VCaP (cell line): ENCODE measurements around the gene FTO.
A peak's percentile ranks its signal among the peaks of the same experiment; 100 is the strongest.

Experiments
- H3K27ac ChIP-seq: fragments of 450-650 bp; 2 replicates; pipeline ENCODE4 v1.5.1; 2017
- TF ChIP-seq, protein P1 (sequence below): fragments of 450-650 bp; conservative IDR thresholded peaks from 2 replicates; pipeline ENCODE4 v1.5.1; 2017; ENCODE audit warnings: mild to moderate bottlenecking, moderate library complexity

FTO gene

DNA sequence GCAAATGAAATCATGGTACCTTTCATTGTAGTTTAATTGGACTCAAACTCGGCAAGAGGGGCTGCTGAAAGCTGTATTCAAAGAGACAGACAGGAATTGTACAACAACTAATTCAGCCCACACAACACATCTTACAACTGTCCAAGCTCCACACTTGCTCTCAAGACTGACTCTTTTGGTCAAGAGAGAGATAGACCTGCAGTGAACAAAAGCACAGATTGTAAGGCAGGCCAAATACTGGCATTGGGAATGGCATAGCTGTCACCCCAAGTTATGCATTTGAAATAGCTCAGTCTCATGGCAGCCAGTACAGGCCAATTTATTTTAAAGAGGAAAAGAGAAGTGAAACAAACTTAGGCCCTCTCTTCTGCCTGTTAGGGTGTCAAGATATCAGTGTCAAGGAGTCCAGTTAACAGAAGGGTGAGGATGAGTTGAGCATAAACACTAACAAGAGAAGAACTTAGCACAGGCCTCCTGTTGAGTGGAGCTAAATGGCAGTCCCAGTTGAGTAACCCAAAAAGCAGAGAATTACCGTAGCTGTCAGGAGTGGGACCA is 366.9 kb downstream of the FTO start:
- H3K27ac ChIP-seq = no peak overlapping the region
- TF ChIP-seq, protein P1, sequence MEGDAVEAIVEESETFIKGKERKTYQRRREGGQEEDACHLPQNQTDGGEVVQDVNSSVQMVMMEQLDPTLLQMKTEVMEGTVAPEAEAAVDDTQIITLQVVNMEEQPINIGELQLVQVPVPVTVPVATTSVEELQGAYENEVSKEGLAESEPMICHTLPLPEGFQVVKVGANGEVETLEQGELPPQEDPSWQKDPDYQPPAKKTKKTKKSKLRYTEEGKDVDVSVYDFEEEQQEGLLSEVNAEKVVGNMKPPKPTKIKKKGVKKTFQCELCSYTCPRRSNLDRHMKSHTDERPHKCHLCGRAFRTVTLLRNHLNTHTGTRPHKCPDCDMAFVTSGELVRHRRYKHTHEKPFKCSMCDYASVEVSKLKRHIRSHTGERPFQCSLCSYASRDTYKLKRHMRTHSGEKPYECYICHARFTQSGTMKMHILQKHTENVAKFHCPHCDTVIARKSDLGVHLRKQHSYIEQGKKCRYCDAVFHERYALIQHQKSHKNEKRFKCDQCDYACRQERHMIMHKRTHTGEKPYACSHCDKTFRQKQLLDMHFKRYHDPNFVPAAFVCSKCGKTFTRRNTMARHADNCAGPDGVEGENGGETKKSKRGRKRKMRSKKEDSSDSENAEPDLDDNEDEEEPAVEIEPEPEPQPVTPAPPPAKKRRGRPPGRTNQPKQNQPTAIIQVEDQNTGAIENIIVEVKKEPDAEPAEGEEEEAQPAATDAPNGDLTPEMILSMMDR = no peak

DNA sequence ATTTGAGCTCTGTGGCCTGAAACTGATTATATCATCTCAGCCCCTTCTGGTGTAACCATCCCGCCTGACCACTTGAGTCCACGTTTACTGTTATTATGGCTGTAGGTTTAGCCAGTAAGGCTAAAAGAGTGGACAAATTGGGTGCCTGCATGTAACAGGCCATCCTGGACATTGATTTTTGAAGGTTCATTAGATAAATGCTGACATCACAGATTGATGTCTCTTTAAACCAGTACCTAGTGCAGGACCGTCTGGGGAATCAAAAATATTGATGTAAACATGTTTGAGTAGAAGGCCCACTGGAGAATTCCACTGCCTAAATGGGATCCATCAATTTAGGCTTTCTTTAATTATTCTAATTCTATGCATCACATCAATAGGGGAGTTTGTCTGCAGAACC is 367.6 kb downstream of the FTO start:
- TF ChIP-seq, protein P1 = no peak
- H3K27ac ChIP-seq = no peak overlapping the region

DNA sequence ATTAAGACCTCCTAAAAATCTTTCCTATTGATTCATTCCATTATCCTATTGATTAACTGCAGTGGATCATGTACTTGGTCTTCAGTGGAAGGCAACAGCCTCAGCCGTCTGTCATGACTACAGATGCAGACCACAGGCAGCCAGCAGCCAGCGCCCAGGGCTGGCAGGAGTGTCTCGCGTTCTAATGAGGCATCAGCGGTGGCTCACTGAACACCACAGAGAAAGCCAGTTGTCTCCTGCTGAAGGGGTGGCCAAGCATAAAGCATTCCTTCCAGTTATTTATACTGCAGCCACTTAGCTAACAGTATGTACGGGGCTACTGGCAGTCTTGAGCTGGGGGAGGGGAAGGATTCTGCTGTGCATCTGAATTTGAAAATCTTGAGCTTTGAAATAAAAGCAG is 368.3 kb downstream of the FTO start:
- no peak overlapping the region for H3K27ac ChIP-seq
- TF ChIP-seq, protein P1 = no peak

DNA sequence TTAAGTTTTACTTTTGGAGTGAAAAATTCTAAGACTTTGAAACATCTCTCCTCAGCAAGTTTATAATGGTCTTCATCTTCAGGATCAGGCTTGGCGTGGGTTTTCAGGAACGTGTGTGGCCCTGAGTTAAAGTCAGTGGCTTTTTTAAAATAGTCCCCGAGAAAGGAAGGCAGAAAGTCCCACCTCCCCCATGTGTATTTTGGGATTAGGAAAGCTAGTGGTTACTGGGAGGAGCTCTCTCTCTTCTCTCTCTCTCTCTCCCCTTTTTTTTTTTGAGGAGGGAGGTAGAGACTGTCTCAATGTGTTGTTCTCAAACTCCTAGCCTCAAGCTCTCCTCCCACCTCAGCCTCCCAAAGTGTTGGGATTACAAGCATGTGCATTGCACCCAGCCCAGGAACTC is 369.4 kb downstream of the FTO start:
- TF ChIP-seq, protein P1 = no peak
- H3K27ac ChIP-seq = no peak overlapping the region

DNA sequence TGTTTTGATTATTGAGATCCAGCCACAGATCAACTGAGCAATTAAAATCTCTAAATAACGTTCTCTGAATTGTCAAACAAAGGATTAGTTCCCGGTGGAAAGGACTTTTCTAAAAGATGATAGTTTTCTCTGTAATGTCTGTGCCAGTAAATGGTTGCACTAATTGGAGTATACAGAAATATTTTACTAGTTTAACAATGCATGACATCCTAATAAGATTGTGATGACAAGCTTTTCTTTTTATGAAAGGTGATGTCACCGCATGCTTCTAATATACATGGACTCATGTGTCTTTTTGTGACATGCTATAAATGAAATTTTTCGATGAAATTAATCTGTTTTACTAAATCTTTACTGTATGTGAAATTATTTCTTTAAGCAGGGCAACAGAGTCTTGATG is 371.5 kb downstream of the FTO start:
- peak overlapping the region; percentile 47 for H3K27ac ChIP-seq
- TF ChIP-seq, protein P1 = no peak

DNA sequence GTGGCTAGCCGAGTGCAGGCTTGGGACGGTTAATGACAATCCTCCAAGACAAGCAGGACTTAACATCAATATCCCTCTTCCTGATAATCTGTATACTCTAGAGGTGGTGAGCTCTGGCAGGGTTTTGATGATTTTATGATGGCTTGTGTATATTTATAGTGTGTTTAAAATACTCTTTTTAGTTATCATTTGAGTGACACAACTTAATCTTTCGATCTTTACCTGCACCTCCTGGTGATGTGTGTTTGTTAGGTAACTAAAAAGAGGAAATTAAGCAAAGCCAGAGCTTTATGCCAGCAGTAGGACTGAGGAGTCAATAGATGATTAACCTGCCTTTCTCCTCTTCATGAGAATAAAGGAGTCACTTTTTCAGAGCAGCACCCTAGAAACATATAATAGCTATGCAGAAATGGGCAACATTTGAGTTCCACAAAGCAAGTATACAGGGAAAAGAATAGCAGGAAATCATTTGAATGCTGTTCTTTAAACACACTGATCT is 372.1 kb downstream of the FTO start:
- H3K27ac ChIP-seq = peak overlapping the region; percentile 47

DNA sequence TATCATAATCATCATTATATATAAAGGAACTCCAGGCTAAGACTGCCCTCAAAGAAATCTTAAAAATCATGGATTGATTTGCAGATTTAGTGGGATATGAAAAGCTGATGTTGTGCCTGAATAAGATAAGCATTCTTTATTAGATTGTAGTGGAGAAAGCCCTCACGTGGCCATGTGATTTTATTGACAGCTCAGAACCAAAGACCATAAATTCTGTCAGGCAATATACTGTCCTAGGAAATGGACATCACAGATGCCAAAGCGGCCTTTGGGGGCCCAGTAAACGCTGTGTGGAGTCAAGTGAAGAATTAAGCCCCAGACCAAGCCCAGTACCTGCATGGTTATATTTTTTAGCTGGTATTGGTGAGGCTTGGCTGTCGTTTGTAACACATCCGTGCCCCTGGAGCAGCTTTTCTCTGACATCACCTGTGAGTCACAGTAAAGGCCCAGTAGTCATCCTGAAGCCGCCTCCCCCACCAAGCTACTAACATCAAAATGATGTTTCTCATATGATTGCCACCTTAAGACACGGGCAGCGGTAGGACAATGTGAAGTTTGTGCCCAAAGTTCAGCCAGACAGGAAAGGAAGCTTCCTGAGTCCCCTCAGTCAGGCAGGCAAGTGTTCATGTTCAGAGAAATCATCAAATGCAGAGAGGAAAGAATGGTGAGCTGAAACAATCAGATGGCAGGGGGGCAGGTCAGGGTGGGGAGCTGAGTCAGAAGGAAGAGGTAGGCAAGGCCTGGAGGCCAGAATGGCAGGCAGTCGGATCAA is 373.3 kb downstream of the FTO start:
- TF ChIP-seq, protein P1 = no peak
- H3K27ac ChIP-seq = peak overlapping the region; percentile 47

More for the DNA sequence above, 372.1 kb downstream of the FTO start:
- TF ChIP-seq, protein P1 = no peak
